Right ventricle myocardium inferior (tissue), 1 donor: ENCODE measurements around the gene ACSM4. TPM values are rescaled to one million over a fixed set of nuclear protein-coding genes. Genes with fewer than 3 reads are reported as not detected.
A peak's percentile ranks its signal among the peaks of the same experiment; 100 is the strongest.
"Not testable (repeated sequence)": the region's sequence is repeated elsewhere in the genome, so short reads cannot be mapped to it uniquely, and the experiment has no call there.

Experiments
- ATAC-seq: fragments of 200-7000 bp; cut with Tn5 transposase; one replicate; pipeline ENCODE4 v1.9.1; 2020; ENCODE audit warnings: mild to moderate bottlenecking, moderate library complexity
- DNase-seq: peaks from one replicate; pipeline ENCODE4 v3.0.0; 2021; ENCODE audit errors: missing footprints
- intact Hi-C: fragments of 100-400 bp; cut with DNase I; formaldehyde crosslinking; loops from one replicate; pipeline ENCODE4 v1.11.0; 2022
- total RNA-seq: library from RNA; stranded (reverse); fragmentation: NEBNext Ultra II Directional; extraction: Animal tissue kit (Norgen Biotek cat#: 25700); gene quantifications from one replicate; pipeline ENCODE4 v1.2.1, GENCODE V29; 2021
- donor health status: DM: no; HTN: yes; CAD: no; lungs with severe emphysema.

Gene ACSM4
- total RNA-seq, 1 donor from 2014 or later, result not detected

GRCh38 chr12:7324176-7324575 lies 20.3 kb downstream of the ACSM4 start:
- no peak for DNase-seq
- intact Hi-C loops, result no loop called here
- no peak for ATAC-seq

GRCh38 chr12:7327918-7328317 lies 24.0 kb downstream of the ACSM4 start:
- ATAC-seq (no peak), DNase-seq (no peak)
- intact Hi-C loops, result no loop called here

- intact Hi-C loops, DNase-seq, ATAC-seq: not testable (repeated sequence)
Measured at GRCh38 chr12:7337790-7338189, 33.9 kb downstream of the ACSM4 start.

GRCh38 chr12:7339675-7340074 lies 35.8 kb downstream of the ACSM4 start:
- intact Hi-C loops, result no loop called here
- ATAC-seq (no peak), DNase-seq (no peak)

GRCh38 chr12:7344833-7345606 lies 41.1 kb downstream of the ACSM4 start:
- ATAC-seq, result no peak
- intact Hi-C loops, result no loop called here
- no peak for DNase-seq

GRCh38 chr12:7346551-7347225 lies 42.8 kb downstream of the ACSM4 start:
- intact Hi-C loops, result no loop called here
- ATAC-seq (no peak), DNase-seq (no peak)

- intact Hi-C loops, result no loop called here
- ATAC-seq (no peak), DNase-seq (peak; percentile 22)
Measured at GRCh38 chr12:7349418-7349817, 45.5 kb downstream of the ACSM4 start.

GRCh38 chr12:7351177-7351576 lies 47.3 kb downstream of the ACSM4 start:
- DNase-seq, result no peak
- intact Hi-C loops, result no loop called here
- no peak for ATAC-seq

- no peak for DNase-seq
- no peak for ATAC-seq
- intact Hi-C loops, result no loop called here
Measured at GRCh38 chr12:7352661-7353060, 48.8 kb downstream of the ACSM4 start.

GRCh38 chr12:7354529-7354928 lies 50.7 kb downstream of the ACSM4 start:
- intact Hi-C loops, result no loop called here
- ATAC-seq, result no peak
- no peak for DNase-seq

GRCh38 chr12:7361265-7361664 lies 57.4 kb downstream of the ACSM4 start:
- intact Hi-C loops, result no loop called here
- DNase-seq (no peak), ATAC-seq (no peak)

- DNase-seq (no peak), ATAC-seq (no peak)
- intact Hi-C loops, result no loop called here
Measured at GRCh38 chr12:7362734-7363133, 58.9 kb downstream of the ACSM4 start.

- intact Hi-C loops, result no loop called here
- DNase-seq (peak; percentile 72), ATAC-seq (peak; percentile 78)
Measured at GRCh38 chr12:7369274-7369729, 65.4 kb downstream of the ACSM4 start.

- DNase-seq (peak; percentile 22), ATAC-seq (no peak)
- intact Hi-C loops, result no loop called here
Measured at GRCh38 chr12:7373226-7373625, 69.4 kb downstream of the ACSM4 start.

- ATAC-seq (no peak), DNase-seq (peak; percentile 75)
- intact Hi-C loops, result no loop called here
Measured at GRCh38 chr12:7374423-7375144, 70.7 kb downstream of the ACSM4 start.

- ATAC-seq (no peak), DNase-seq (no peak)
- intact Hi-C loops, result no loop called here
Measured at GRCh38 chr12:7375145-7375543, 71.3 kb downstream of the ACSM4 start.

GRCh38 chr12:7376196-7376595 lies 72.3 kb downstream of the ACSM4 start:
- intact Hi-C loops, result no loop called here
- ATAC-seq (no peak), DNase-seq (no peak)
